PFSK-1 (cell line): ENCODE data around the gene GARIN6.

Source experiments
- FOXP2 ChIP-seq: optimal IDR thresholded peaks from 2 replicates; pipeline ENCODE3; 2011; ENCODE audit warnings: borderline replicate concordance, control low read depth, inconsistent platforms; ENCODE audit not compliant: insufficient read depth; ENCODE audit errors: extremely low read length, extremely low read depth
- POLR2AphosphoS5 ChIP-seq: IDR thresholded peaks from 2 replicates; pipeline ENCODE4 v1.6.1; 2012; ENCODE audit warnings: low read depth, mild to moderate bottlenecking, control low read depth, low read length, moderate library complexity
- REST ChIP-seq, 2 experiments: IDR thresholded peaks; 2 replicates each; pipeline versions ENCODE4 v1.6.1 to v1.8.0; 2011 to 2012; ENCODE audit warnings: low read depth in 2 of 2, low read length in 2 of 2, control low read depth in 1 of 2, inconsistent platforms in 1 of 2, mild to moderate bottlenecking in 1 of 2, moderate library complexity in 1 of 2; ENCODE audit not compliant: insufficient read depth in 1 of 2
- SIN3A ChIP-seq: IDR thresholded peaks from 2 replicates; pipeline ENCODE4 v1.6.1; 2012; ENCODE audit warnings: mild to moderate bottlenecking, low read length, moderate library complexity, borderline replicate concordance; ENCODE audit not compliant: insufficient read depth
- TAF1 ChIP-seq: IDR thresholded peaks from 2 replicates; pipeline ENCODE4 v1.6.1; 2012; ENCODE audit warnings: low read length, control low read depth, borderline replicate concordance; ENCODE audit not compliant: insufficient read depth

The GARIN6 gene

GRCh38 chr12:99627459-99627858 lies 20.1 kb upstream of the GARIN6 start:
- TF ChIP-seq FOXP2, result no peak
- TF ChIP-seq TAF1, result no peak
- no peak for TF ChIP-seq SIN3A
- TF ChIP-seq REST (IDR thresholded peaks at IDR 0.05; ENCODE audit: insufficient read depth in 1 of 2, low read depth in 2 of 2, low read length in 2 of 2), result no peak
- TF ChIP-seq POLR2AphosphoS5, result no peak

DNA sequence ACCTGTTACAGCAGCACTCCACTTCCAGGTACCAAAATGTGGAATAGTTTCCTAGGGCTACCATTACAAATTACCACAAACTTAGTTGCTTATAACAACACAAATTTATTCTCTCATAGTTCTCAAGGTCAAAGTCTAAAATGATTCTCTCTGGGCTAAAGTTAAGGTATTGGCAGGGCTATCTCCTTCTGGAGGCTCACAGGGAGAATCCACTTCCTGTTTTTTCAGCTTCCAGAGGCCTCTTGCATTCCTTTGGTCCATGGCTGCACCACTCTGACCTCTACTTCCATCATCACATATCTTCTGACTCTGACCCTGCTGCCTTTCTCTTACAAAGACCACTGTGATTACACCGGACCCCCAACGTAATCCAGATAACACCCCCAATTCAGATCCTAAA lies 2.9 kb upstream of the GARIN6 start:
- TF ChIP-seq SIN3A, result no peak
- no peak for TF ChIP-seq POLR2AphosphoS5
- TF ChIP-seq TAF1, result no peak
- TF ChIP-seq FOXP2, result no peak
- TF ChIP-seq REST (IDR thresholded peaks at IDR 0.05; ENCODE audit: insufficient read depth in 1 of 2, low read depth in 2 of 2, low read length in 2 of 2), result no peak

GRCh38 chr12:99648183-99648582 lies 630 bp downstream of the GARIN6 start:
- no peak for TF ChIP-seq SIN3A
- no peak for TF ChIP-seq FOXP2
- no peak for TF ChIP-seq TAF1
- TF ChIP-seq REST (IDR thresholded peaks at IDR 0.05; ENCODE audit: insufficient read depth in 1 of 2, low read depth in 2 of 2, low read length in 2 of 2), result no peak
- TF ChIP-seq POLR2AphosphoS5, result no peak

DNA sequence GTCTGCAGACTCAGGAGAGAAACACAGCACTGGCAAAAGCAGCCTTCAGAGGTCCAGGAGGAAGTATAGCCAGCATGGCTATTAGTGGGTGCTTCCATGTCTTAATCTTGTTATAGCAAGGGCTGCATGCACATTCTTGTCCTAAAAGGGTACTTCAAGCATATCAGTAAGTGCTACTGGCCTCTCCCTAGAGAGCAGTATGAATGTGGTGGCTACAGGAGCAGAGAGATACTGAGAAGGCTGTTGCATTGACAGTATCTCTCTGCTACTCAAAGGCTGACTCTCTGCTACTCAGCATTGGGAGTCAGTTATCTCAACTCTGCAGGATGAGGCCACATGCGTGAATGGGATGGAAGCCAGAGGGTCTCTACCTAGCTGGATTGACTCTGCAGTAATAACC lies 2.0 kb downstream of the GARIN6 start:
- TF ChIP-seq FOXP2, result no peak
- no peak for TF ChIP-seq TAF1
- no peak for TF ChIP-seq REST (IDR thresholded peaks at IDR 0.05; ENCODE audit: insufficient read depth in 1 of 2, low read depth in 2 of 2, low read length in 2 of 2)
- TF ChIP-seq SIN3A, result no peak
- no peak for TF ChIP-seq POLR2AphosphoS5

DNA sequence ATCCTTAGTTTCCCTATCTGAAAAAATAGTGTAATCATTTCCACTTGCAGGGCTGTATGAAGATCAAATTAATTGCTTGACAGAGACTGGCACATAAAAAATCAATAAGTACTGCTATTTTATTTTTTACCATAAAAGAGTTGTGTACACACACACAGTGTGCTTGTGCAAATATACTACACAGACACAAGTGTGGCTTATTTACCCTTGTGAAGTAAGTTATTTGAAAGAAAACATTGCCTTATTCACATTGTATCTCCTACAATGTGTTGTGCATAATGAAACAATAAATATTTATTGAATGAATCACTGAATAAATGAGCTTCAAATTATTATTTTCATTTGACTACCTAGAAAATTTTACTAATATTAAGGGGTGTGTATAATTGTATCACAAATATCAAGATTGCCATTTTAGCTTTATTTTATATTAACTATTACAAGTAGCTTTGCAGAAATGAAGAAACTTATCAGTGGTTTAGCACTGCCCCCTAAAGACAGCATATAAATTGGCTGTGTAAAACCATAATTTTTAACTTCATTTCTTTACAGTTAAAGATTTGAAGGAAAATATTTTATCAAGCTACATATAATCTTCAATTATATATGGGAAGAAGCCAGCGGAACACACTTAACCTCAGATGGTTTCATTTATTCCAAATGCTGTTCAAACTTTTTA lies 11.3 kb downstream of the GARIN6 start:
- TF ChIP-seq SIN3A, result no peak
- no peak for TF ChIP-seq REST (IDR thresholded peaks at IDR 0.05; ENCODE audit: insufficient read depth in 1 of 2, low read depth in 2 of 2, low read length in 2 of 2)
- TF ChIP-seq POLR2AphosphoS5, result no peak
- no peak for TF ChIP-seq TAF1
- TF ChIP-seq FOXP2, result no peak
